ENCODE measurements around the gene DHCR24.

Gene DHCR24

DNA sequence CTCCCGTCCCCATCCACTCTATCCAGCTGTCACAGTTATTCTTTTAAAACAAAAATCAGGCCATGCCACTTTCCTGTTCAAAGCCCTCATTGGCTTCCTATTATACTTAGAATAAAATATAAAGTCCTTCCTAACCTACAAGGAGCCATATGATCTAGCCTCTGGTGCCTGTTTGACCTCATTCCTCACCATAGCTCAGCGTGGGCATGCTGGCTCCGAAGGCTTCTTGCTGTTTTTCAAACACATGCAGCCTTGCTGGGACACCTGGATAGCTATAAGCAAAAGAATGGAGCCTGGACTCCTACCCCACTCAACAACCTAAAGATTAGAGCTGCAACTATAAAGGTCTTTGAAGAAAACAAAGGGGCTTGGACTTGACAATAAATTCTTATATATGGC lies 23.7 kb downstream of the DHCR24 start:
- no peak for DNase-seq

DNA sequence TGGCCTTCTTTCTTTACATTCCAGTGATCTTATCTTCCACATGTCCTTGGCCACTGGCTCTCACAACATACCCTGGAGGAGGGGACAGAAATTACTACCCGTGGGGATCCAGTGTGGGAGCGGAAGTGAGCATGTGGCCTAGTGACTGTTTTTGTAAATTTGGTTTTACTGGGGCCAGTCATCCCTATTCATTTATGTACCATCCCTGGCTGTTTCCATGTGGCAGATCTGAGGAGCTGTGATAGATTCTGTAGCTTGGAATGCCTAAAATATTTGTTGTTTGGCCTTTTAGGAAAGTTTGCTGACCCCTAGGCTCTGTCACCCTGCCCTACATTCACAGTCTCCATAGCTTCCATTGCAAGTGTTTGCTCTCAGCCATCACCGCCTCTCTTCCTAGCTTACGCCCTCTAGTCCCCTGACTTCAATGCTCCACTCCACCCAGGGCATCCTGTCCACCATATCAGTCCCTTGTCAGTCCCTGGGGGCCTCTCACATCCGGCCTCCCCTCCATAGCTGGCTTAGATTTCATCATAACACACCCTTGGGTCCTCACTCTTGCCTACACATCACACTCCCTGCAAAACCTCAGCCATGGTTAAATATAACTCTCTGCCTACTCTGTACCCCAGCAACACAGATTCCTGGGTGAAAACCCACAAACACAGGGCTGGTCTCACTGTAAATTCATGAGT lies 25.8 kb downstream of the DHCR24 start:
- DNase-seq = no peak

DNA sequence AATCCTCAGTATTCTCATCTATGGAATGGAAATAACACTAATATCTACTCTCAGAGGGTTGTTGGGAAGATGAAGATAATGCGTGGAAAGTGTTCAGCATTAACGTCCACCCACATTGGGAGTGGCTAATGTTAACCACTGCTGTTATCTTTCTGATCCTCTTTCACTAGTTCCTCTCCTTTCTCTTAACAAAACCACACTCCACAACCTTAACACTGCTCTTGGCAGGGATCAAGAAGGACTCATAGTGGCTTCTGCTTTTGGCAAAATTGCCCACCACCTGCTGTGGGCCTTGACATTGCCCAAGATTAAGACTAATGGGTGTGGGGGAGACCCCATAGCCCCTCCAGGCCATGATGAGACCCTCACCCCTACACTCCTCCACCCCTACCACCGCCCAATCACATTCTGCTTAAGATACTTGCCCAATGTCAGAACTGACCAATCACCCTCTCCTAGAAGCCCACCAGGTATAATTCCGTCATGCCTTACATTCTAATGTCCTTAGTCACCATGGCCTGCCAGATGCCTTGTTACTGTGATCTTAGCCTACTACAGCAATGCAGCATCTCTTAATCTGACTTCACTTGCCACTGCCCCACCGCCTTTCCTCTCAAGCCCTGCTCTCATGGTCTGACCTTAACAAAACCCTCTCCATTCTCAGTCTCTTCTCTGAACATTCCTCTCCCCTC lies 27.1 kb downstream of the DHCR24 start:
- no peak for DNase-seq

GRCh38 chr1:54857746-54858561 lies 29.0 kb downstream of the DHCR24 start:
- no peak for DNase-seq

GRCh38 chr1:54857141-54857540 lies 29.9 kb downstream of the DHCR24 start:
- DNase-seq = no peak

DNA sequence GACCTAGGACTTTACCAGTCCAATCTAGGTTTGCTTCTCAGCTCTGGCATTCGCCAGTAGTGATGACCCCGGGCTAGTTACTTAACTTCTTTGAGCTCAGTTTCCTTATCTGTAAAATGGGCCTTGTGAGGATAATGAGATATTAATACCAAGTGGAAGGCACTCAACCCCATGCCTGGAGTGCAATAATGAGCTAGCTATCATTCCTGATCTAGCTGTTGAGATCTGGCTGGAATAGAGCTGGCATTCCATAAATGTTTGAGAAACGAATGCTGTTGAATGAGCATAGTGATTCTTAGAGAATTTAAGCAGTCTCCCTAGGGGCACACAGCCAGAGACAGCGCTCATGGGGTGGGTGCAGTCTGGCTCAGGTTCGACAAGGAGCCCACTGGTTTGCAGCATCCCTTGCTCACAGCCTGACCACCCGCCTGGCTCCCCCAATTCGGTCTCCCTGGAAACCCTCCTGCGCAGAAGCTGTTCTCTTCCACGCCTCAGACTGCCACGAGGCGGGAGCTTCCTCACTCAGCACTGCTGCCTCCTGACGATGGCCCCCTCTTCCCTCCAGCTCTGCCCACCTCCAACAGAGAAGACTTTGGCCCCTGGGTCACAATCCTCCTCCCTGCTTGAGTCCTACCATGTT lies 32.5 kb downstream of the DHCR24 start:
- no peak for DNase-seq

DNA sequence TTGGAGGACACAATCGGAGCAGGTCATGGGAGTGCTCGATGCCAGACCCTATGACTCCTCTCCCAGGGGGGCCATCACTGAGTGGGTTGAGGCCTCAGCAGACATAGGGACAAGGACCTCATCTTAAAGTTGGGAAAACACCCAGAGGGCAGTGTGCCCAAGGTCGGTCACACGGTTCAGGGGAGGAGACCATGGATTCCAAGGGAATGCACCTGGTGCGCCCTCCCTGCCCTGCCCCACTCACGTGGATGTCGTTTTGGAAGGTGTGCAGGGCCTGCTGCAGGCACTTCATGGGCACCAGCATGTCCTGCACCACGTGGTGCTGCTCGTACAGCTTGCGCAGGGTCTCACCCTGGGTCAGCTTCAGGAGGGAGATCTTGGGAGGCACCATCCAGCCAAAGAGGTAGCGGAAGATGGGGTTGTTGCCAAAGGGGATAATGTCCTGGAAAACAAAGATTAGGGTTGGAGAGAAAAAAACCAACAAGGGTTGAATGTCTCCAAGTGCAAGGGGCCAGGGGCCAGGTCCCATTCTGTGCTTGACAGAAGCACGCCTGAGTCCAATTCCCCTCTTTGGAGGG lies 33.1 kb downstream of the DHCR24 start:
- DNase-seq = no peak

GRCh38 chr1:54853096-54853792 lies 33.8 kb downstream of the DHCR24 start:
- DNase-seq = no peak

GRCh38 chr1:54851936-54852524 lies 35.0 kb downstream of the DHCR24 start:
- no peak for DNase-seq

- no peak for DNase-seq
These were observed 35.6 kb downstream of the DHCR24 start for GRCh38 chr1:54851406-54851805.

DNA sequence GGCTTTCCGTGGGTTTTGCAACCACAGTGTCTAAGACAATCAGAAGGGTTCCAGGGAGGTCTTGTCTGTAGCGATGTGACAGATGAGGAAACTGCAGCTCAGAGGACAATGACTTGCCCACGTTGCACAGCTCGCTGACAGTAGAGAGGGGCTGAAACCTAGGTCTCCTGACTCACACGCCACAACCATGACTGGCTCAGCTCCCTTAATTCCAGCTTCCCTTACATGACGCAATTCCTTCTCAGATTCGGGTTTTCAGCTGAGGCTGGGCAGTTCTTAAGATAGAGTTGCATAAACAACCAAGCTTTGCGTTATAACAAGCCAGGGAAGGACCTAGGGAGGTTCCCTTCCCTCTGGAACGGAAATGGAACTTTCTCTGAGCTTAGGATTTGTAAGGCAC lies 36.3 kb downstream of the DHCR24 start:
- no peak for DNase-seq

DNA sequence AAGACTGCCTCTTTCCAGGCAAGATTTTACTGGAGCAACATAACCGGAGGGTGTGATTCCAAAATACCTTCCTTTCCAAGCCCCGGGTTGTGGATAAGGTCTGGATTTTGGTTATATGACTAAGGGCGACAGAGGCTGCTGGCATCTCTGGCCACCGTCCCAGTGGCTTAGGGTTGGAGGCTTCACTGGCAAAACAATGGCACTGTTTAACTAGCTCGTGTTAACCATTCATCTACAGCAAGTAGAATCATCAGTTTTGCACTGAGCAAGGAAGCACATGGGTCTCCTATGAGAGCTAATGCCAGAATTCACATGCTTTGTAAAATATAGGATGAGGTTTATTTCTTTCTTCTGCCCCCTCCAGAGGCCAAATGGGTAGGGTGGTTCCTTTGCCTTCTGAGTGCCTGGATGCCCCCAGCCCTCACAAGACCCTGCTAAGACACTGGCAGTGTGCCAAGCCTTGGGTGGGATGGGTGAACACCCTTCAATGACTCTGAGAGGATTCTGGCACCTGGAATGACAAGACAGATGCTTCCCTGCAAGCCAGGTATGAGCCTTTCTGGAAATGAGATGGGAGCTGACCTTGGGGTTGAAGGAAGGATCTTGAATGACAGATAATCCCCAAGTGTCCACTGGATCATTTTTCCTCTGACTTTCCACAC lies 36.8 kb downstream of the DHCR24 start:
- DNase-seq = no peak

- no peak for DNase-seq
These were observed 37.6 kb downstream of the DHCR24 start for GRCh38 chr1:54849219-54850068.

GRCh38 chr1:54848134-54848948 lies 38.7 kb downstream of the DHCR24 start:
- no peak for DNase-seq

DNA sequence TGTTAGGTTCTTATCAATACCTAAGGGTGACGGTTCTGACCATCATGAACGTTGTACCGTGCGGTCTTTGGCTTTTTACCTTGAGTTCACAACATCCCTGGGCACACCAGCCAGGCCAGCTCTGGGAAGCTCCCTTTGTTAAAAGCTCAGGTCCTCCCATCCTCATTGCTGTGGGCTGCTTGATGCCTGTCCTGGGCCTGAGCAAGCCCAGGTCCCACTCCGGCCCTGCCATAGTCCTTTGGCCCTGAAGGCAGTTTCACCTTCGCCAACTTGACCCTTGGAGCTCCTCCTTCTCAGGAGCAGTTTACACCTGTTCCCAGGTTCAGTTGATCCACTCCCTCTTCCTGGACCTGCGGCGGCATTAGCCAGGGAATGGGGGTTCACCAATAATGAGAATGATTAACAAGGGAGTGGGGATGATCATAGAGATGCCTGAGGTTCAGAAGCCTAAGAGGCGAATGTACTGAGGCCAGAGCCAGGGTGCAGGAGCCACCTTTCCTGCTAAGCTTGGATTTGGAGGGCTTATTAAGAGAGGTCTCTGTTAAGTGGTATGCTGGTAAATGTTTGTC lies 40.2 kb downstream of the DHCR24 start:
- DNase-seq = no peak

DNA sequence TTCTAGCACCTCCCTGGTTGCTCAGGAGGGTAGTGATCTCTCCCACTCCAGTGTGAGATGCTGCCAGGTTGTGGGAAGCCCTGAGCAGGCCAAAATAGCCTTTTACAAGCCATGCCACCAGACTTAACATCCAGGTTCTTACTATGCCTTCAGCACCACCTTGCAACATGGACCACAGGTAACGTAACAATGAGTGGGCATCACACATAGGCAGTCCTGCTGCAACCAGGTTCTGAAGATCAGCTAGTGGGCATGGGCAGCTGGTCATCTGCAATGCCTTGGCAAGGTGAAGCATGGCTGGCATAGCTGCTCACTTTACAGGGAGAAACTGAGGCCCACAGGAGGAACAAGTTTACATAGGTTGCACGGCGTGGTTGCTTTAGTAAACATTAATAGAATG lies 40.7 kb downstream of the DHCR24 start:
- DNase-seq = no peak

DNA sequence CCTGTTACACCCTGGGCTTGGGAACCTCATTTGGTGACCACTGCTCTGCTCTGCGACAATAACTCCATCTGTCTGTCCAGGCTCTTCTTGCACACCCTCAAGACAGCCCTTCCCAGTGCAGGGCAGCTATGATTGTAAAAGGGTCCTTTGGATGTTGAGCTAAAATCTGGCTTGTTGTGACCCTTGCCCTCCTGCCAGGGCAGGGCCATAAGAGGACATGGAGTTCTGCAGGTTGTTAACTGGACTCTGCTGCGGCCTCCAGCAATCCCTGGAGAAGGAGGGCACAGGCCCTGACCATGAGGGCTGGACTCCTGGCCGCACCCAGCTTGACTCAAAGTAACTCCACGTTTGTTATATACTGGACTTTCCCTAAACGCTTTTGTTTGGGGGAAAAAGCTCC lies 41.2 kb downstream of the DHCR24 start:
- no peak for DNase-seq

DNA sequence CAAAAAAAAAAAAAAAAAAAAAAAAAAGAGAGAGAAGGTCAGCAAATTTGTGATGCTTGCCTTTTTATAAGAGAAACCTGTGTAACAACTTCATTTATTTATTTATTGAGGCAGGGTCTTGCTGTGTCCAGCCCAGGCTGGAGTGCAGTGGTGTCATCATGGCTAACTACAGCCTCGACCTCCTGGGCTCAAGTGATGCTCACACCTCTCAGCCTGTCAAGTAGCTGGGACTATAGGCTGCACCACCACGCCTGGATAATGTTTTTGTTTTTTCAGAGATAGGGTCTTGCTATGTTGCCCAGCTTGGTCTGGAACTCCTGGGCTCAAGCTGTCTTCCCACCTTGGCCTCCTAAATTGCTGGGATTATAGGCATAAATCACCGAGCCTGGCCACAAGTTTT lies 42.4 kb downstream of the DHCR24 start:
- no peak for DNase-seq

DNA sequence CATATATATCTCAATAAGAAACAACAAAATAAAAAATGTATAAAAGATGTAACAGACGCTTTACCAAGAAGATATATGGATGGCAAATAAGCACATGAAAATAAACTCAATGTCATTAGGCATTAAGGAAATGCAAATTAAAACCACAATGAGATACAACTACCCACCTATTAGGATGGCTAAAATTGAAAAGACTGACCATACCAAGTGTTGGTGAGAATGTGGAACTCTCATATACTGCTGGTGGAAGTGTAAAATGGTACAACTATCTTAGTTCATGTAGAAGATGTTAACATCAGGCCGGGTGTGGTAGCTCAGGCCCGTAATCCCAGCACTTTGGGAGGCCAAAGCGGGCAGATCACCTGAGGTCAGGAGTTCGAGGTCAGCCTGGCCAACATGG lies 43.5 kb downstream of the DHCR24 start:
- no peak for DNase-seq
